Trophoblast cell (in vitro differentiated cells and primary cell): ENCODE measurements around the gene KARS1.

ENCODE experiments used
- DNase-seq, 2 donors: peaks; one replicate each; pipeline ENCODE4 v3.0.0-alpha.2; 2016
- H2AFZ ChIP-seq: 2 replicates; pipeline ENCODE4 v1.6.1; 2013; ENCODE audit warnings: low read length, moderate library complexity, mild to moderate bottlenecking; ENCODE audit not compliant: insufficient read depth, poor library complexity
- H2AK5ac ChIP-seq: 2 replicates; pipeline ENCODE4 v1.6.1; 2013; ENCODE audit warnings: mild to moderate bottlenecking, low read length
- H2BK120ac ChIP-seq: 2 replicates; pipeline ENCODE4 v1.6.1; 2013; ENCODE audit warnings: low read length, mild to moderate bottlenecking, moderate library complexity; ENCODE audit not compliant: insufficient read depth, poor library complexity
- H2BK12ac ChIP-seq: 2 replicates; pipeline ENCODE4 v1.6.1; 2013; ENCODE audit warnings: mild to moderate bottlenecking, low read length, moderate library complexity
- H2BK5ac ChIP-seq: 2 replicates; pipeline ENCODE4 v1.6.1; 2013; ENCODE audit warnings: low read length, low read depth, moderate library complexity, mild to moderate bottlenecking; ENCODE audit not compliant: poor library complexity
- H3K14ac ChIP-seq: 2 replicates; pipeline ENCODE4 v1.6.1; 2013; ENCODE audit warnings: mild to moderate bottlenecking, low read length
- H3K18ac ChIP-seq: 2 replicates; pipeline ENCODE4 v1.6.1; 2013; ENCODE audit warnings: mild to moderate bottlenecking, low read length
- H3K23ac ChIP-seq: 2 replicates; pipeline ENCODE4 v1.6.1; 2013; ENCODE audit warnings: low read length
- H3K27ac ChIP-seq: 2 replicates; pipeline ENCODE4 v1.5.1; 2013; ENCODE audit warnings: low read depth, mild to moderate bottlenecking, inconsistent platforms, low read length, moderate library complexity
- H3K27me3 ChIP-seq: 2 replicates; pipeline ENCODE4 v1.6.1; 2013; ENCODE audit warnings: inconsistent platforms, mild to moderate bottlenecking, low read length, moderate library complexity; ENCODE audit not compliant: insufficient read depth
- H3K36me3 ChIP-seq, 2 experiments: 1 replicate in 1 of 2; 2 replicates in 1 of 2; pipeline ENCODE4 v1.6.1; 2013; ENCODE audit warnings: low read length in 2 of 2, mild to moderate bottlenecking in 2 of 2, moderate library complexity in 1 of 2; ENCODE audit not compliant: insufficient read depth in 2 of 2, control insufficient read depth in 1 of 2
- H3K4ac ChIP-seq: 2 replicates; pipeline ENCODE4 v1.6.1; 2013; ENCODE audit warnings: low read depth, mild to moderate bottlenecking, low read length, moderate library complexity
- H3K4me1 ChIP-seq, 2 experiments: 1 replicate in 1 of 2; 2 replicates in 1 of 2; pipeline ENCODE4 v1.6.1; 2013; ENCODE audit warnings: low read length in 2 of 2, mild to moderate bottlenecking in 2 of 2, moderate library complexity in 1 of 2; ENCODE audit not compliant: insufficient read depth in 2 of 2, control insufficient read depth in 1 of 2
- H3K4me2 ChIP-seq: 2 replicates; pipeline ENCODE4 v1.6.1; 2013; ENCODE audit warnings: inconsistent platforms, mild to moderate bottlenecking, low read length, moderate library complexity
- H3K4me3 ChIP-seq: 2 replicates; pipeline ENCODE4 v1.5.1; 2013; ENCODE audit warnings: mild to moderate bottlenecking, low read depth, low read length, inconsistent platforms
- H3K79me1 ChIP-seq: one replicate; pipeline ENCODE4 v1.6.1; 2013; ENCODE audit warnings: low read length
- H3K79me2 ChIP-seq: 2 replicates; pipeline ENCODE4 v1.6.1; 2013; ENCODE audit warnings: low read length, mild to moderate bottlenecking; ENCODE audit not compliant: control insufficient read depth, insufficient read depth, poor library complexity
- H3K9ac ChIP-seq: 2 replicates; pipeline ENCODE4 v1.6.1; 2013; ENCODE audit warnings: mild to moderate bottlenecking, low read length
- H3K9me3 ChIP-seq: 2 replicates; pipeline ENCODE4 v1.6.1; 2013; ENCODE audit warnings: low read depth, mild to moderate bottlenecking, control low read depth, inconsistent platforms, low read length; ENCODE audit not compliant: insufficient read depth
- H4K12ac ChIP-seq: 2 replicates; pipeline ENCODE4 v1.6.1; 2013; ENCODE audit warnings: low read depth, mild to moderate bottlenecking, low read length, moderate library complexity
- H4K8ac ChIP-seq: 2 replicates; pipeline ENCODE4 v1.6.1; 2013; ENCODE audit warnings: low read depth, mild to moderate bottlenecking, low read length, moderate library complexity
- H4K91ac ChIP-seq: one replicate; pipeline ENCODE4 v1.6.1; 2013; ENCODE audit warnings: low read depth, mild to moderate bottlenecking, low read length, moderate library complexity
- WGBS: extraction: QIAGEN DNeasy Blood & Tissue Kit; methylation state at CpG from one replicate; pipeline ENCODE4 v1.1.7; 2013; ENCODE audit warnings: missing lambda C conversion rate; ENCODE audit not compliant: insufficient read length, insufficient coverage; ENCODE audit errors: extremely low coverage; 5-methylcytosine and 5-hydroxymethylcytosine counted together

KARS1 gene

DNA sequence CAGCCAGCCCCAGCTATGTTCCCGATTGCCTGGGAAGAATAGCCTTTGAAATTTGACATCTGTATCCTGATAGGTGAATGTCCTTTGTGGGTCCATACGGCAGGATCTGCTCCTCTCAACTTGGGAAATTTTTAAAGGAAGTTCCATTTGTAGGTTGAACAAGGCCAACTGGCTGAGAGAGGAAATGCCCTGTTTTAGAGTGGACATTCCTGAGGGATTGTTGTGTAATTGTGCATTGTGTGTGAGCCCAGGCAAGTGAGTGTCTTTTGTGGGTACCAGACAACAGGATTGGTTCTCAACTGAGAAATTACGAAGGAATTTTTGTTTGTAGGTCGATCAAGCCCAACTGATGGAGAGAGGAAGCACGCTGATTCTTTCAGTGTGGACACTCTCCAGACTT lies 31.9 kb upstream of the KARS1 start:
- no peaks in the 10 kb centered on the region for H3K27me3 ChIP-seq
- no peak overlapping the region for H3K27ac ChIP-seq
- H3K36me3 ChIP-seq, result no peaks in the 10 kb centered on the region
- no peak overlapping the region for H2AK5ac ChIP-seq
- peaks cover 9% of the 10 kb centered on the region for H3K9me3 ChIP-seq
- H3K4me1 ChIP-seq, result no peaks in the 10 kb centered on the region
- H3K4me2 ChIP-seq, result no peak overlapping the region
- H4K8ac ChIP-seq, result no peak overlapping the region
- H3K14ac ChIP-seq, result no peak overlapping the region
- no peak overlapping the region for H2AFZ ChIP-seq
- no peak overlapping the region for H3K23ac ChIP-seq
- H2BK12ac ChIP-seq, result no peak overlapping the region
- H2BK120ac ChIP-seq, result no peak overlapping the region
- DNase-seq, result no peak
- no peak overlapping the region for H3K9ac ChIP-seq
- no peak overlapping the region for H4K12ac ChIP-seq
- no peak overlapping the region for H3K4ac ChIP-seq
- no peak overlapping the region for H2BK5ac ChIP-seq
- no peaks in the 10 kb centered on the region for H3K79me2 ChIP-seq
- no peak overlapping the region for H3K18ac ChIP-seq
- no peak overlapping the region for H3K4me3 ChIP-seq
- WGBS, result no CpG with 5 or more reads among the region's 5 CpGs
- no peaks in the 10 kb centered on the region for H3K79me1 ChIP-seq
- H4K91ac ChIP-seq, result no peak overlapping the region

DNA sequence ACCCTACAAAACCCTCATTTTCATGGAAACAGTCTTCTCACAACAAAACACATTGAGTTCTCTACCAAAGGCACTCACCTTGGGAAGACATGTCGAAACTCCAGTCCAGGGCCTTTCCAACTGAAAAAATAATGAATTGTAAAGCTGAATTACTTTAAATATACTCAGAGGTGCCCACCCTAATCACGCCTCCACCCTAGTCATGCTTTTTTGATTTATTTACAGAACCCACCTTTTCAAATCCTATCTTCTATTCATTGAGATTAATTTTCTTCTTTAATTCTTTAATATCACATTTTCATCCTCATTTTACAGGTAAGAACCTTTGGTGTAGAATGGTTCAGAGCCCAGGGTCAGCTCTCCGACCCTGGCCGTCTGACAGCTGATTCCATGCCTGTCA lies 29.4 kb upstream of the KARS1 start, which contains the start of gene CPHXL2:
Gene CPHXL2 (minus strand): TSS at position 101 of the 400 bp plus-strand sequence. CDS start 10 bp downstream, at position 91.
- Histone ChIP-seq H3K27ac (no peak within 1 kb of the TSS), H4K8ac (no peak within 1 kb of the TSS), H2BK12ac (no peak within 1 kb of the TSS), H3K14ac (no peak within 1 kb of the TSS), H3K9me3 (no peaks in the 10 kb centered on the region), H2AFZ (no peak within 1 kb of the TSS), H2BK120ac (no peak within 1 kb of the TSS), H2BK5ac (no peak within 1 kb of the TSS), H3K4me2 (no peak within 1 kb of the TSS), H3K4ac (no peak within 1 kb of the TSS), H3K36me3 (no peaks in the 10 kb centered on the region), H3K23ac (no peak within 1 kb of the TSS), H3K79me1 (no peaks in the 10 kb centered on the region), H3K9ac (no peak within 1 kb of the TSS), H2AK5ac (no peak within 1 kb of the TSS), H3K18ac (no peak within 1 kb of the TSS), H3K27me3 (no peaks in the 10 kb centered on the region), H3K4me1 (no peaks in the 10 kb centered on the region), H3K79me2 (no peaks in the 10 kb centered on the region), H4K91ac (no peak within 1 kb of the TSS), H4K12ac (no peak within 1 kb of the TSS), H3K4me3 (no peak within 1 kb of the TSS)
- WGBS, result no CpG with 5 or more reads among the region's 4 CpGs
- no peak for DNase-seq

DNA sequence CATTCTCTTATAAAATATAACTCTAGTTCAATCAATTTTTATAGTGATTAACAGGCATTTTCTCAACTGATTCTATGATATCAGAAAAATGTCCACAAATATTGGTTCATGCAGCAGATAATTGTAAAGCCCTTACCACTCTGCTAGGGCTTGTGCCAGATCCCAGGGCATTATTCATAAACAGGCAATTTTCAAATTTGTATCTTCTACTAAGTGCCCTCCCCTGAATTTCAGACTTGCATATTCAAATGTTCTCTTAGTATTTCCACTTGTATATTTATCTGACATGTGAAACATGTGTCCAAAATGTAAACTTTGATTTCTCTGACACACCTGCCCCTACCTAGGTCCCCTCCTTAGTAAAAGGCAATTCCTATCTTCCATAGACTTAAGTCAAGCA lies 20.0 kb upstream of the KARS1 start:
- Histone ChIP-seq H2AFZ (no peak overlapping the region), H2BK12ac (no peak overlapping the region), H3K4ac (no peak overlapping the region), H4K8ac (no peak overlapping the region), H3K18ac (no peak overlapping the region), H3K23ac (no peak overlapping the region), H3K9me3 (no peaks in the 10 kb centered on the region), H3K9ac (no peak overlapping the region), H3K36me3 (no peaks in the 10 kb centered on the region), H3K27me3 (no peaks in the 10 kb centered on the region), H2BK120ac (no peak overlapping the region), H2AK5ac (no peak overlapping the region), H3K79me1 (no peaks in the 10 kb centered on the region), H2BK5ac (no peak overlapping the region), H3K14ac (no peak overlapping the region), H3K79me2 (no peaks in the 10 kb centered on the region), H3K4me3 (no peak overlapping the region), H3K4me2 (no peak overlapping the region), H4K91ac (no peak overlapping the region), H4K12ac (no peak overlapping the region), H3K27ac (no peak overlapping the region), H3K4me1 (no peaks in the 10 kb centered on the region)
- no peak for DNase-seq

DNA sequence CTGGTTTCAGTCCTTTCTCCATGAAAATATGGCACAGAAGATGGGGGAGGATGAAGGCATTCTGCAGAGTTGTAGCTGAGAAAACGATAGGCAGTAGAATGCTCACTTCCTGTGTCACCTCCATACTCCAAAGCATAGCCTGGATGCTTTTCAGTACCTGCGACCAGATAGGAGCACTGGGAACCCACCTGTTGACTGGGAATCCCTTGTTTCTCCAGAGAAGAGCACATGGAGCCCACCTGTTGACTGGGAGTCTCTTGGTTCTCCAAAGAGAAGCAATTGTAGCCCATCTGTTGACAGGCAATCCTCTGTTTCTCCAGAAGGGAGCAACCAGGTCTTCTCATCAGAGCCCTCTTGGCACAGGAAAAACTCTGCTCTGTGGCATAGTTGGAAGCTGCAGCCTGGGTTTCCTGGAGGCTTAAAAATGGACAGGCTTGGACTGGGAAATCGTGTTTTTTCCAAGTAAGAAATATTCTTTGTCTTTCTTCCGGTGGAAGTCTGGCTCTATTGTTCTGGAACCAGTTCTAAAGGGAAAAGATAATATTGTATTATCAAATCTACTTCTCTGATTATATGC lies 13.3 kb upstream of the KARS1 start:
- no peak overlapping the region for H3K23ac ChIP-seq
- no peak overlapping the region for H2BK120ac ChIP-seq
- H3K9ac ChIP-seq, result no peak overlapping the region
- no peak overlapping the region for H3K14ac ChIP-seq
- H2AFZ ChIP-seq, result no peak overlapping the region
- no peak overlapping the region for H3K4me3 ChIP-seq
- H3K79me1 ChIP-seq, result no peaks in the 10 kb centered on the region
- H3K36me3 ChIP-seq, result peaks cover 12 to 13% of the 10 kb centered on the region in 2 experiments
- H4K91ac ChIP-seq, result no peak overlapping the region
- no peaks in the 10 kb centered on the region for H3K4me1 ChIP-seq
- no CpG with 5 or more reads among the region's 4 CpGs for WGBS
- H3K79me2 ChIP-seq, result no peaks in the 10 kb centered on the region
- DNase-seq, result no peak
- no peak overlapping the region for H2BK12ac ChIP-seq
- H4K12ac ChIP-seq, result no peak overlapping the region
- H3K4ac ChIP-seq, result no peak overlapping the region
- no peak overlapping the region for H2BK5ac ChIP-seq
- H3K4me2 ChIP-seq, result no peak overlapping the region
- no peak overlapping the region for H2AK5ac ChIP-seq
- no peaks in the 10 kb centered on the region for H3K27me3 ChIP-seq
- H4K8ac ChIP-seq, result no peak overlapping the region
- H3K27ac ChIP-seq, result no peak overlapping the region
- peaks cover 2% of the 10 kb centered on the region for H3K9me3 ChIP-seq
- H3K18ac ChIP-seq, result no peak overlapping the region
